Peyer's patch (tissue), 4 donors: ENCODE measurements around the gene IQCM. TPM values are rescaled to one million over a fixed set of nuclear protein-coding genes. Genes with fewer than 3 reads are reported as not detected.

ENCODE experiments used
- DNase-seq, 3 donors: peaks; one replicate each; pipeline ENCODE4 v3.0.0-alpha.2; 2017 to 2019
- H3K27ac ChIP-seq, 4 donors: fragments of 200-600 bp; sonication (generic); one replicate each; pipeline ENCODE4 v1.5.1; 2016 to 2019
- H3K27me3 ChIP-seq, 2 donors: fragments of 200-600 bp; sonication (generic); one replicate each; pipeline ENCODE4 v1.5.1; 2019
- H3K36me3 ChIP-seq, 3 donors: fragments of 200-600 bp; sonication (generic); one replicate each; pipeline ENCODE4 v1.5.1; 2016 to 2019
- H3K4me1 ChIP-seq, 4 donors: fragments of 200-600 bp; sonication (generic); one replicate each; pipeline ENCODE4 v1.5.1; 2016 to 2019
- H3K4me3 ChIP-seq, 4 donors: fragments of 200-600 bp; sonication (generic); 1 replicate in 3 of 4; 2 replicates in 1 of 4; pipeline ENCODE4 v1.5.1; 2016 to 2019; ENCODE audit warnings: mild to moderate bottlenecking in 1 of 4
- H3K9me3 ChIP-seq, 4 donors: fragments of 200-600 bp; sonication (generic); one replicate each; pipeline ENCODE4 v1.5.1; 2016 to 2019; ENCODE audit warnings: mild to moderate bottlenecking in 1 of 4
- POLR2A ChIP-seq, 2 donors: fragments of 450-650 bp; IDR thresholded peaks; one replicate each; pipeline ENCODE4 v1.5.1; 2017; ENCODE audit warnings: antibody characterized with exemption in 2 of 2, mild to moderate bottlenecking in 2 of 2, moderate library complexity in 2 of 2
- total RNA-seq, 4 donors: library from RNA; depleted of rRNA; stranded (reverse); fragments of >200 nt; gene quantifications; one replicate each; pipeline ENCODE4 v1.1.0, GENCODE V29; 2016
- TF ChIP-seq, protein P1 (sequence below), 6 experiments: fragments of 450-650 bp in 4 of 6; fragments of 200-600 bp in 2 of 6; sonication (generic) in 1 of 6; IDR thresholded peaks; one replicate each; pipeline ENCODE4 v1.5.1; 2017 to 2019; ENCODE audit warnings: antibody characterized with exemption in 6 of 6, mild to moderate bottlenecking in 3 of 6, moderate library complexity in 1 of 6

The IQCM gene
- not detected for total RNA-seq

DNA sequence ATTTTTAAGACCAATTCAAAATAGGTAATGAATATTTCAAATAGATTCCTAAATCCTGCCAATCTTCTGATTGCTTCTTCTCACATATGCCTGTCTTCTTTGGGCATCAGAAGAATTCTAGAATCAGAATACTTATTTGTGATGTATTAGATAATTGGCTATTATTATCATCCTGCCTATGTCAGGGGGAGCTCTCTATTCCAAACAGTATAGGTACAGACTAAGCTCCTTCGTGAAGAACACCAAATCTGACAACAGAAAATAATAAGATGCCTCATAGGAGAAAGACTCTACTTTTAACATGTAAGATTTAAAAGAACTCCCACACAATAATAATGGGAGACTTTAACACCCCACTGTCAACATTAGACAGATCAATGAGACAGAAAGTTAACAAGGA lies at the start of gene IQCM:
Gene IQCM (minus strand): TSS at position 101 of the 400 bp plus-strand sequence. CDS start 73,152 bp downstream, outside the sequence.
- H3K4me3 ChIP-seq: no peak within 1 kb of the TSS
- no peak for TF ChIP-seq POLR2A (IDR thresholded peaks at IDR 0.05)
- TF ChIP-seq, protein P1, sequence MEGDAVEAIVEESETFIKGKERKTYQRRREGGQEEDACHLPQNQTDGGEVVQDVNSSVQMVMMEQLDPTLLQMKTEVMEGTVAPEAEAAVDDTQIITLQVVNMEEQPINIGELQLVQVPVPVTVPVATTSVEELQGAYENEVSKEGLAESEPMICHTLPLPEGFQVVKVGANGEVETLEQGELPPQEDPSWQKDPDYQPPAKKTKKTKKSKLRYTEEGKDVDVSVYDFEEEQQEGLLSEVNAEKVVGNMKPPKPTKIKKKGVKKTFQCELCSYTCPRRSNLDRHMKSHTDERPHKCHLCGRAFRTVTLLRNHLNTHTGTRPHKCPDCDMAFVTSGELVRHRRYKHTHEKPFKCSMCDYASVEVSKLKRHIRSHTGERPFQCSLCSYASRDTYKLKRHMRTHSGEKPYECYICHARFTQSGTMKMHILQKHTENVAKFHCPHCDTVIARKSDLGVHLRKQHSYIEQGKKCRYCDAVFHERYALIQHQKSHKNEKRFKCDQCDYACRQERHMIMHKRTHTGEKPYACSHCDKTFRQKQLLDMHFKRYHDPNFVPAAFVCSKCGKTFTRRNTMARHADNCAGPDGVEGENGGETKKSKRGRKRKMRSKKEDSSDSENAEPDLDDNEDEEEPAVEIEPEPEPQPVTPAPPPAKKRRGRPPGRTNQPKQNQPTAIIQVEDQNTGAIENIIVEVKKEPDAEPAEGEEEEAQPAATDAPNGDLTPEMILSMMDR (IDR thresholded peaks at IDR 0.05): no peak
- no peak within 1 kb of the TSS for H3K27ac ChIP-seq
- no peak for DNase-seq
- no peaks in the 10 kb centered on the region for H3K4me1 ChIP-seq
- no peaks in the 10 kb centered on the region for H3K9me3 ChIP-seq
- H3K27me3 ChIP-seq: no peaks in the 10 kb centered on the region
- no peaks in the 10 kb centered on the region for H3K36me3 ChIP-seq

DNA sequence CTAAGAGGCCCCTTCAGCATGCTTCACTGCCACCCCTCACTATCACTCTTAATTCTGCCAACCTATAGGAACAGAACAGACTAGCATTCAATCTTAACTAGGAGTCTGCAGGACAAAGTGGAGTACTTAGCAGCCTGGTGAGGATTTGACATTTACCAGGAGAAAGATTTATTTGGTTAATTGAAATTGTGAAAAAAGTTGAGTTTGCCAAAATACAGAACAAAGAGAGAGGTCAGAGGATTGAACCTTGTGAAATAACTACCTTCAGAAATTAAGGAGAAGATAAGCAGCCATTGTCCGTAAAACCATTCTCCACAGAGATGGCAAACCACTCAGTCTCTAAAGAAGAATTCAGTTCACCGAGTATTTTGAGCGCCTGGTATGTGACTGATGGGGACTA lies 41.8 kb upstream of the IQCM start:
- no peak for DNase-seq
- Histone ChIP-seq H3K9me3 (no peaks in the 10 kb centered on the region), H3K27me3 (no peaks in the 10 kb centered on the region)

DNA sequence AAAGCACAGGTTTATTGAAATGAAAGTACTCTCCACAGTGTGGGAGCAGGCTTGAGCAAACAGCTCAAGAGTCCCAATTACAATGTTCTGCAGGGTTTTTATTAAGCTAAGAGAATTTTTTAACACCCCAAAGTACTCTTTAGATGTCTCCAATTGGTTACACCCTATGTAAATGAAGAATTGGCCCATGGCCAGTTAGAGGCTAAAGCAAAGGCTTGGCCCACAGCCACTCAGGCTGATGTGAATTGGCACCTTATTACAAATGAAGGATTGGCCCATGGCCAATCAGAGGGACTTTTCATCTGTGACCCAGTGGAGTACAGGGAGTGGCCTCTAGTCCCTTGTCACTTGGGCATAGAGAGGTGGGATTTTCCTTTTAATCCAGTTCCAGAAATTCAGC lies 30.1 kb upstream of the IQCM start:
- Histone ChIP-seq H3K27me3 (no peaks in the 10 kb centered on the region), H3K36me3 (no peaks in the 10 kb centered on the region), H3K4me3 (no peak overlapping the region), H3K27ac (no peak overlapping the region), H3K4me1 (no peaks in the 10 kb centered on the region), H3K9me3 (no peaks in the 10 kb centered on the region)
- DNase-seq: no peak
- TF ChIP-seq, protein P1 (IDR thresholded peaks at IDR 0.05): no peak
- TF ChIP-seq POLR2A (IDR thresholded peaks at IDR 0.05): no peak

More for the DNA sequence above, 41.8 kb upstream of the IQCM start:
- no peak for TF ChIP-seq POLR2A (IDR thresholded peaks at IDR 0.05)
- TF ChIP-seq, protein P1 (IDR thresholded peaks at IDR 0.05): no peak
- no peak overlapping the region for H3K4me3 ChIP-seq
- H3K4me1 ChIP-seq: no peaks in the 10 kb centered on the region
- no peak overlapping the region for H3K27ac ChIP-seq
- no peaks in the 10 kb centered on the region for H3K36me3 ChIP-seq

- Histone ChIP-seq H3K9me3 (no peaks in the 10 kb centered on the region), H3K36me3 (no peaks in the 10 kb centered on the region), H3K27ac (no peak overlapping the region), H3K27me3 (no peaks in the 10 kb centered on the region), H3K4me3 (no peak overlapping the region), H3K4me1 (no peaks in the 10 kb centered on the region)
- DNase-seq: no peak
- TF ChIP-seq POLR2A (IDR thresholded peaks at IDR 0.05): no peak
- TF ChIP-seq, protein P1 (IDR thresholded peaks at IDR 0.05): no peak
Observed at GRCh38 chr4:149841686-149842085, 26.0 kb upstream of the IQCM start.

DNA sequence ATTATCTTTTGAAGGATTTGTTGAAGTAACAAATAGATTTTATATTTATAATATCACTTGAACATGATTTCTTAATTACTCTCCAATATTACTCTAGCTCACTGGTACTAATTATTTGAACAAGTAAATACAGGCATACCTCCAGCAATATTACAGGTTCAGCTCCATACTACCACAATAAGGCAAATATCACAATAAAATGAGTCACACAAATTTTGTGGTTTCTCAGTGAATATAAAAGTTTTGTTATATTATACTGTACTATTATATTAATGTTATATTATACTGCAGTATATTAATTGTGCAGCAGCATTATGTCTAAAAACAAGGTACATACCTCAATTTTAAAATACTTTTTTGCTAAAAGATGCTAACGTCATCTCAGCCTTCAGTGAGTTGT lies 22.4 kb upstream of the IQCM start:
- DNase-seq: no peak
- Histone ChIP-seq H3K4me3 (no peak overlapping the region), H3K36me3 (no peaks in the 10 kb centered on the region), H3K27me3 (no peaks in the 10 kb centered on the region), H3K4me1 (no peaks in the 10 kb centered on the region), H3K27ac (no peak overlapping the region), H3K9me3 (no peaks in the 10 kb centered on the region)
- TF ChIP-seq, protein P1 (IDR thresholded peaks at IDR 0.05): no peak
- no peak for TF ChIP-seq POLR2A (IDR thresholded peaks at IDR 0.05)

GRCh38 chr4:149836546-149836945 lies 20.9 kb upstream of the IQCM start:
- no peak for DNase-seq
- no peaks in the 10 kb centered on the region for H3K9me3 ChIP-seq
- TF ChIP-seq, protein P1 (IDR thresholded peaks at IDR 0.05): no peak
- no peak for TF ChIP-seq POLR2A (IDR thresholded peaks at IDR 0.05)
- no peak overlapping the region for H3K27ac ChIP-seq
- H3K4me3 ChIP-seq: no peak overlapping the region
- H3K27me3 ChIP-seq: no peaks in the 10 kb centered on the region
- H3K36me3 ChIP-seq: no peaks in the 10 kb centered on the region
- no peaks in the 10 kb centered on the region for H3K4me1 ChIP-seq
